Activated naive CD8-positive, alpha-beta T cell treated with anti-CD3 and anti-CD28 coated beads, Interleukin-2, amount 50 U/mL, for 24 hours (primary cell): ENCODE measurements around the gene SLC52A3.
"Not testable (repeated sequence)": the region's sequence is repeated elsewhere in the genome, so short reads cannot be mapped to it uniquely, and the experiment has no call there.

Experiments used
- ATAC-seq: fragments of 150-1000 bp; cut with Tn5 transposase; one replicate; pipeline ENCODE4 v1.10.0; 2021
- DNase-seq: peaks from one replicate; pipeline ENCODE4 v3.0.0; 2021
- H3K27ac Mint-ChIP-seq: one replicate; pipeline ENCODE4 v1.8.0; 2021; ENCODE audit warnings: mild to moderate bottlenecking, mixed read lengths
- H3K27me3 Mint-ChIP-seq: one replicate; pipeline ENCODE4 v1.8.0; 2021; ENCODE audit warnings: mixed read lengths
- H3K36me3 Mint-ChIP-seq: one replicate; pipeline ENCODE4 v1.8.0; 2021; ENCODE audit warnings: low read depth, mixed read lengths
- H3K4me1 Mint-ChIP-seq: one replicate; pipeline ENCODE4 v1.8.0; 2021; ENCODE audit warnings: mixed read lengths
- H3K4me3 Mint-ChIP-seq: one replicate; pipeline ENCODE4 v1.8.0; 2021; ENCODE audit warnings: mild to moderate bottlenecking, moderate library complexity, mixed read lengths
- H3K9me3 Mint-ChIP-seq: one replicate; pipeline ENCODE4 v1.8.0; 2021; ENCODE audit warnings: mixed read lengths

Gene SLC52A3

DNA sequence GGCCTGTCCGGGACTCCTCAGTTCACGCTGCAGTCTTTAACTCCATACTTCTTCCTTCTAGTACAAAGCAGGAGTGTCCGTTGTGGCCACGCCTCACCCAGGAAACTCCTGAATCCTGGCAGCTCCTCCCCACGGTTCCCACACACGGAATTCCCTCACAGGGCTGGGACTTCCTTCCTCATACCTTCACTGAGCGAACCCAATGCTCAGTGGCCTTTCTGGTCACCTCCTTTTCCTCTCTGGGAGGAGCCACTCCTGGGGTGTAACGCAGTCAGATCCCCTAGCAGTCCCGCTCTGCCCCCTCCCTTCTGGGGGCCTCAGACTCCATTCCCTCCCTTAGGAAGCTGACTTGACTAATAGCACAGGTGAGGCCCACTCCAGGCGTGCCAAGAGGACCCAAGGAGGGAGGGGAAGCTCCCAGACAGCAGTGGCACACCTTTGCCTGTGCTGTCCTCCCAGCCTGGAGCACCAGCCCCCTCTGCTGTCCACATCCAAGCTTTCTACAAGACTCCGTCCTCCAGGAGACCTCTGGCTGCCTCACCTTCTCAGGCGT, at the start of gene SLC52A3:
Gene SLC52A3, minus strand, starts transcription at position 75 of the 553 bp plus-strand sequence. CDS start 2,726 bp downstream, outside the sequence.
- DNase-seq (peak; percentile 15), ATAC-seq (no peak)
- no peaks in the 10 kb centered on the region for H3K36me3 Mint-ChIP-seq
- H3K4me3 Mint-ChIP-seq, result no peak within 1 kb of the TSS
- peaks cover 2% of the 10 kb centered on the region for H3K27me3 Mint-ChIP-seq
- no peak within 1 kb of the TSS for H3K27ac Mint-ChIP-seq
- no peaks in the 10 kb centered on the region for H3K9me3 Mint-ChIP-seq
- H3K4me1 Mint-ChIP-seq, result peaks cover 17% of the 10 kb centered on the region

DNA sequence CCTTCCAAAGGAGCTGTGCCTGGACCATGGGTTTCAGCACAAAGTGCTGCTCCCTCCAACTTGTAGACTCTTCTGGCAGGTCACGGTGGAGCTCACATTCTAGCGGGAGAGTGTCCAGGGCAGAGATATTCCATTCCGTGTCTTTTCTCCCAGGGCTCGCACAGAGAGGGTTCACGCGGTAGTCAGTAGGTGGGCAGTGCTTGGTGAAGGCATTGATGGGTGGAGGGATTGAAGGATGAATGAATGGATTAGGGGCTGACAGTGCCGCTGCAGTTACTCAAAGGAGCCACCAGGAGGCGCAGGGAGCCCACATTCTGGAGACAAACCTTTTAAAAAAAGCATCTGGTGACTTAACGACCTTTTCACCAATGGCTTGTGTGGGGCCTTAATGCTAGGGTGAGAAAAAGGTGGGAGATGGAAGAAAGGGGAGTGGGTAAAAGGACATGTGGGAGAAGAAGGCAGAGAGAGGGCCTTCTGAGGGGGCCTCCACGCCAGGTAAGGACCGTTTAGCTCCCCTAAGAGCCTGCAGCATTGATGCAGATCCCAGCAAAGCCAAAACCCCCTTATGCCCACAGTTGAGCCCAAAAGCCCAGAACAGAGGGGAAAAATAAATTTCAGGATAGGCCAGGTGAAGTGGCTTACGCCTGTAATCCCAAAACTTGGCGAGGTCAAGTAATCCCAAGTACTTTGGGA, 47.8 kb upstream of the SLC52A3 start:
- ATAC-seq, result no peak
- Mint-ChIP-seq H3K9me3 (no peaks in the 10 kb centered on the region), H3K27ac (no peak overlapping the region)

DNA sequence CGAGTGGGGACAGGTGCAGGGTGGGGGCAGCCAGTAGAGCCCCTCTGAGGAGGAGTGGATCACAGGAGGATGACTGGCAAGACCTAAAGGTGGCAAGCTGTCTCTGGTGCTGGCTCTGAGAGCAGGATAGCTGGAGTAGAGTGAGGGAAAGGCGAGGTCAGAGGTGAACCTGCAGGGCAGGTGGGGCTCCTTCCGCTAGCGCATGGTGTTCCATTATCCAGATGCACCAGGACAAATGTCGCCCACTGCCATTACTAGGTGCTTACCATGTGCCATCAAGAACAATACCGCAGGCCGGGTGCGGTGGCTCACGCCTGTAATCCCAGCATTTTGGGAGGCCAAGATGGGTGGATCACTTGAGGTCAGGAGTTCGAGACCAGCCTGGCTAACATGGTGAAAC, 46.9 kb upstream of the SLC52A3 start:
- Mint-ChIP-seq H3K36me3 (no peaks in the 10 kb centered on the region), H3K9me3 (no peaks in the 10 kb centered on the region), H3K4me3 (no peak overlapping the region), H3K27ac (no peak overlapping the region), H3K27me3 (peaks cover 13% of the 10 kb centered on the region), H3K4me1 (peaks cover 2% of the 10 kb centered on the region)
- DNase-seq, result no peak
- ATAC-seq, result no peak

More for the DNA sequence above, 47.8 kb upstream of the SLC52A3 start:
- peaks cover 4% of the 10 kb centered on the region for H3K4me1 Mint-ChIP-seq
- no peak overlapping the region for H3K4me3 Mint-ChIP-seq
- peak; percentile 74 for DNase-seq
- no peaks in the 10 kb centered on the region for H3K36me3 Mint-ChIP-seq
- H3K27me3 Mint-ChIP-seq, result peaks cover 13% of the 10 kb centered on the region

GRCh38 chr20:813390-813789, 45.1 kb upstream of the SLC52A3 start:
- ATAC-seq (no peak), DNase-seq (no peak)
- H3K27ac Mint-ChIP-seq, result no peak overlapping the region
- H3K4me3 Mint-ChIP-seq, result no peak overlapping the region
- no peaks in the 10 kb centered on the region for H3K36me3 Mint-ChIP-seq
- peaks cover 2% of the 10 kb centered on the region for H3K4me1 Mint-ChIP-seq
- peaks cover 13% of the 10 kb centered on the region for H3K27me3 Mint-ChIP-seq
- no peaks in the 10 kb centered on the region for H3K9me3 Mint-ChIP-seq

GRCh38 chr20:812435-812814, 44.1 kb upstream of the SLC52A3 start:
- not testable (repeated sequence) for H3K4me1 Mint-ChIP-seq, H3K27ac Mint-ChIP-seq, ATAC-seq, H3K9me3 Mint-ChIP-seq, DNase-seq, H3K36me3 Mint-ChIP-seq, H3K4me3 Mint-ChIP-seq
- H3K27me3 Mint-ChIP-seq, result peaks cover 13% of the 10 kb centered on the region

GRCh38 chr20:811776-812434, 43.6 kb upstream of the SLC52A3 start:
- H3K4me1 Mint-ChIP-seq, DNase-seq, H3K4me3 Mint-ChIP-seq, H3K27ac Mint-ChIP-seq, H3K9me3 Mint-ChIP-seq, ATAC-seq, H3K36me3 Mint-ChIP-seq: not testable (repeated sequence)
- peaks cover 13% of the 10 kb centered on the region for H3K27me3 Mint-ChIP-seq

GRCh38 chr20:805713-806112, 37.4 kb upstream of the SLC52A3 start:
- no peak overlapping the region for H3K4me3 Mint-ChIP-seq
- no peaks in the 10 kb centered on the region for H3K4me1 Mint-ChIP-seq
- H3K9me3 Mint-ChIP-seq, result peaks cover 9% of the 10 kb centered on the region
- H3K27ac Mint-ChIP-seq, result no peak overlapping the region
- peaks cover 2% of the 10 kb centered on the region for H3K27me3 Mint-ChIP-seq
- DNase-seq, result no peak
- H3K36me3 Mint-ChIP-seq, result peaks cover 4% of the 10 kb centered on the region
- ATAC-seq, result no peak

DNA sequence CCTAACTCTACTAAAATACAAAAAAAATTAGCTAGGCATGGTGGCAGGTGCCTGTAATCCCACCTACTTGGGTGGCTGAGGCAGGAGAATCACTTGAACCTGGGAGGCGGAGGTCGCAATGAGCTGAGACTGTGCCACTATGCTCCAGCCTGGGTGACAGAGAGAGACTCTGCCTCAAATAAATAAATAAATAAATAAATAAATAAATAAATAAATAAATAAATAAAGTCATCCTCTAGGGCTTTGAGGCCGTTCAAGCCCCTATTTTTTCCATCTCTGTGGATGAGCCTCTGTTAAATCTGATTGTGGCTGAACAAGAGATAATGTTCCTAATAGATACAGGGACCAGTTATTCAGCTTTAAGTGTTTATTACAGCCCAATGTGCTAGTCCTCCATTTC, 33.4 kb upstream of the SLC52A3 start:
- Mint-ChIP-seq H3K27ac (no peak overlapping the region), H3K36me3 (peaks cover 4% of the 10 kb centered on the region), H3K4me3 (no peak overlapping the region), H3K4me1 (no peaks in the 10 kb centered on the region), H3K9me3 (peaks cover 8% of the 10 kb centered on the region), H3K27me3 (peaks cover 4% of the 10 kb centered on the region)
- DNase-seq, result no peak
- no peak for ATAC-seq

DNA sequence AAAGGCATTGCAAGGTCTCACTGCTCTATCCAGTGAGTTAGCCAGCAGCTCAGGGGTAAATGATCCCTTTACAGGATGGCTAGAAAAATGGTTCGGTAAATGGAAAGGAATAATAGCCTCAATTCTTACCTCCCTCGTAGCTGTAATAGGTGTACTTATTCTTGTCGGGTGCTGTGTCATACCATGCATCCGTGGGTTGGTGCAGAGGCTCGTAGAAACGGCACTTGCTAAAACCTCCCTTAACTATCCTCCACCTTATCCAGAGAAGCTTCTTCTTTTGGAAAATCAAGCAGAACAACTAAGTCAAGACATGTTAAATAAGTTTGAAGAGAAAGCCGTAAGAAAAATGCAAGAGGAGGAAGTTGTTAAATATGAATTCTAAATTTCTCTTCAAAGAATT, 31.7 kb upstream of the SLC52A3 start:
- not testable (repeated sequence) for H3K4me1 Mint-ChIP-seq, H3K27me3 Mint-ChIP-seq, H3K9me3 Mint-ChIP-seq, H3K27ac Mint-ChIP-seq, DNase-seq, H3K4me3 Mint-ChIP-seq, H3K36me3 Mint-ChIP-seq, ATAC-seq

DNA sequence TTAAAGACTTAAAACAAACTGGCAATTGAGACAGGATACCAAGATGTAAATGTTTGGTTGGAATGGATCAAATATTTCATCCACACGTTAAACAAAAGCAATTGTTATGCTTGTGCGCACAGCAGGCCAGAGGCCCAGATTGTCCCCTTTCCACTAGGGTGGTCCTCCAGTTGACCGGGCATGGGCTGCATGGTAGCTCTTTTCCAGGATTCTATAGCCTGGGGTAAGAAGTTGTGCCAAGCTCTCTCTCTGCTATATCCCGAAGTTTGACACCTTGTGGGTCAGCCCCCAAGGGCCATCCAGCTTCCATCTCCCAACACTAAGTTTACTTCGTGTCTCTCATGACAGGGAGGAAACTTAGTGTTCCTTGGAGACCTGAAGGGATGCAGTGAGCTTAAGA, 30.4 kb upstream of the SLC52A3 start:
- not testable (repeated sequence) for DNase-seq, H3K36me3 Mint-ChIP-seq, H3K27me3 Mint-ChIP-seq, H3K4me3 Mint-ChIP-seq, H3K4me1 Mint-ChIP-seq, H3K27ac Mint-ChIP-seq, ATAC-seq, H3K9me3 Mint-ChIP-seq

DNA sequence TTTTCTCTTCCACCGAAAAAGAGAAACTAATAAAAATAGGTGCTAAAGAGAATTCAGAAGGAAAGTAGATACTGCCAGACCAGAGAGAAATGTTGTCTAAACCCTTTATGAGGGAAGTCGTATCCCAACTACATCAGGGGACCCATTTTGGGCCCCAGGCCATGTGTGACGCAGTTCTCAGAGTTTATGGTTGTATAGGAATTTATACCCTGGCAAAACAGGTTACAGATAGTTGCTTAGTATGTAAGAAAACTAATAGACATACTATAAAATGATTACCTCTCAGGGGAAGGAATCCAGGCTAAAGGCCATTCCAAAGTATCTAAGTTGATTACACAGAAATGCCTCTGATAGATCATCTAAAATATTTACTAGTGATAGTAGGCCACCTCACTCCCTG, 28.6 kb upstream of the SLC52A3 start:
- peaks cover 5% of the 10 kb centered on the region for H3K9me3 Mint-ChIP-seq
- H3K27me3 Mint-ChIP-seq, result peaks cover 7% of the 10 kb centered on the region
- no peak overlapping the region for H3K4me3 Mint-ChIP-seq
- DNase-seq (no peak), ATAC-seq (no peak)
- no peaks in the 10 kb centered on the region for H3K4me1 Mint-ChIP-seq
- H3K27ac Mint-ChIP-seq, result no peak overlapping the region
- H3K36me3 Mint-ChIP-seq, result peaks cover under 1% of the 10 kb centered on the region

GRCh38 chr20:792248-792647, 23.9 kb upstream of the SLC52A3 start:
- peaks cover 9% of the 10 kb centered on the region for H3K9me3 Mint-ChIP-seq
- ATAC-seq (no peak), DNase-seq (no peak)
- H3K4me3 Mint-ChIP-seq, result no peak overlapping the region
- H3K36me3 Mint-ChIP-seq, result peaks cover 4% of the 10 kb centered on the region
- H3K4me1 Mint-ChIP-seq, result no peaks in the 10 kb centered on the region
- H3K27me3 Mint-ChIP-seq, result peaks cover 17% of the 10 kb centered on the region
- no peak overlapping the region for H3K27ac Mint-ChIP-seq

GRCh38 chr20:791056-791455, 22.8 kb upstream of the SLC52A3 start:
- no peak for ATAC-seq
- H3K27ac Mint-ChIP-seq, result no peak overlapping the region
- H3K4me3 Mint-ChIP-seq, result no peak overlapping the region
- peaks cover 24% of the 10 kb centered on the region for H3K27me3 Mint-ChIP-seq
- no peak for DNase-seq
- no peaks in the 10 kb centered on the region for H3K4me1 Mint-ChIP-seq
- peaks cover 9% of the 10 kb centered on the region for H3K9me3 Mint-ChIP-seq
- peaks cover 4% of the 10 kb centered on the region for H3K36me3 Mint-ChIP-seq

GRCh38 chr20:787825-788224, 19.5 kb upstream of the SLC52A3 start:
- Mint-ChIP-seq H3K27ac (no peak overlapping the region), H3K9me3 (peaks cover 28% of the 10 kb centered on the region), H3K27me3 (peaks cover 19% of the 10 kb centered on the region), H3K4me1 (no peaks in the 10 kb centered on the region), H3K36me3 (peaks cover 7% of the 10 kb centered on the region), H3K4me3 (no peak overlapping the region)
- DNase-seq (no peak), ATAC-seq (no peak)

GRCh38 chr20:779771-780170, 11.5 kb upstream of the SLC52A3 start:
- H3K9me3 Mint-ChIP-seq, result peaks cover 20% of the 10 kb centered on the region
- H3K4me1 Mint-ChIP-seq, result no peaks in the 10 kb centered on the region
- peaks cover 3% of the 10 kb centered on the region for H3K36me3 Mint-ChIP-seq
- no peak for DNase-seq
- no peak overlapping the region for H3K4me3 Mint-ChIP-seq
- H3K27ac Mint-ChIP-seq, result no peak overlapping the region
- H3K27me3 Mint-ChIP-seq, result no peaks in the 10 kb centered on the region
- no peak for ATAC-seq
